ENCODE data around the gene DHDH.
"Not testable (repeated sequence)": the region's sequence is repeated elsewhere in the genome, so short reads cannot be mapped to it uniquely, and the experiment has no call there.

Gene DHDH

DNA sequence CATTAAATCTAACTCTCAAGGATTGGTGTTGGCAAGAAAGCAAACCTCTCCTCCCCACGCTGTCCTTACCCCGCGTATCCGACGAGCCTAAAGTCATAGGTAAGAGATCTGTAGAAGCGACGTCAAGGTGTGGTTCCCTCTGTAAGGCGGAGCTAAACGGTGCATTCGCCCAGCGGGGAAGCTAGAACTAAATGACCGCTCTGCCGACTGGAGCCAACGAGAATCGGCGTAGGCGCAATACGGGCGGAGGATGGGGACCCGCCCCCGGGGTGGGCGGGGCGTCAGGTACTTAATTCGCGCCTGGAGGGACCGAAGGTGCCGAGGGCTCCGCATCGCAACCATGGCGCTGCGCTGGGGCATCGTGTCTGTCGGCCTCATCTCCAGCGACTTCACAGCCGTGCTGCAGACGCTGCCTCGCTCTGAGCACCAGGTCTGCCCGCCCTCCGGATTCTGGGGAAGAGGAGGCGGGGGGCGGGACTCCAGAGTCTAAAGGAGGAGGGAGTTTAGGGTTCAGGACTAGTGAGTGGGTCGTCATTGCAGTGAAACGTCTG, at the start of gene DHDH:
Gene DHDH (plus strand): TSS at position 318 of the 551 bp plus-strand sequence. CDS start 23 bp downstream, at position 341.
- H3K9me3 Mint-ChIP-seq = peaks cover 4% of the 10 kb centered on the region
- H3K27me3 Mint-ChIP-seq (ENCODE audit: low read depth, poor library complexity) = peaks cover 42% of the 10 kb centered on the region
- TF ChIP-seq CTCF (IDR thresholded peaks at IDR 0.05) = no peak
- peak; percentile 92 for DNase-seq
- H3K36me3 Mint-ChIP-seq (ENCODE audit: low read depth) = no peaks in the 10 kb centered on the region
- peak within 1 kb of the TSS; percentile 92 for H3K4me3 Mint-ChIP-seq
- H3K4me1 Mint-ChIP-seq = peaks cover 22% of the 10 kb centered on the region
- no peak within 1 kb of the TSS for H3K27ac Mint-ChIP-seq

DNA sequence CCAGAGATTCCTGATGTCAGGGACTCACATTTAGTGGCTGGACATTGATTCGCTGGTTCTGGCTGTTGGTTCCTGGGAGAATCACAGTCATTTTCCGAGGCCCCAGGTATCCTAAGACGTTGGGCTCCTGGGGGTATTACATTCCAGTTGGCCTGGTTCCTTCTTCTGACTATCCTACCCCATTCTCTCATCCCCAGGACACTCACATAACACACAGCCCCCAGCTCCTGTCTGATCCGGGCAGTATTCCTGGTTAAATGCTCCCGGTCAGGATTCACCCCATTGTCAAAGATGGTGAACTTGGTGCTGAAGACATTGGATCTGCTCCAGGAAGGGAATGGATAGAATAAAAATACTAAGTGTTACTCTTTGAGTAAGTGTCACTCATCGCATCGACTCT, 49.8 kb upstream of the DHDH start:
- DNase-seq = no peak
- Mint-ChIP-seq H3K9me3 (peaks cover 22% of the 10 kb centered on the region), H3K27ac (no peak overlapping the region), H3K4me1 (no peaks in the 10 kb centered on the region), H3K4me3 (no peak overlapping the region), H3K27me3 (ENCODE audit: low read depth, poor library complexity) (peaks cover 17% of the 10 kb centered on the region), H3K36me3 (ENCODE audit: low read depth) (peaks cover under 1% of the 10 kb centered on the region)
- TF ChIP-seq CTCF (IDR thresholded peaks at IDR 0.05) = no peak

GRCh38 chr19:48887861-48888612, 45.5 kb upstream of the DHDH start:
- Mint-ChIP-seq H3K36me3 (ENCODE audit: low read depth) (no peaks in the 10 kb centered on the region), H3K9me3 (peaks cover 11% of the 10 kb centered on the region), H3K4me1 (peaks cover 6% of the 10 kb centered on the region), H3K27ac (no peak overlapping the region), H3K27me3 (ENCODE audit: low read depth, poor library complexity) (peaks cover 7% of the 10 kb centered on the region), H3K4me3 (no peak overlapping the region)
- no peak for DNase-seq
- TF ChIP-seq CTCF (IDR thresholded peaks at IDR 0.05) = no peak

GRCh38 chr19:48889496-48889895, 44.0 kb upstream of the DHDH start:
- H3K4me3 Mint-ChIP-seq, H3K27ac Mint-ChIP-seq: not testable (repeated sequence)

DNA sequence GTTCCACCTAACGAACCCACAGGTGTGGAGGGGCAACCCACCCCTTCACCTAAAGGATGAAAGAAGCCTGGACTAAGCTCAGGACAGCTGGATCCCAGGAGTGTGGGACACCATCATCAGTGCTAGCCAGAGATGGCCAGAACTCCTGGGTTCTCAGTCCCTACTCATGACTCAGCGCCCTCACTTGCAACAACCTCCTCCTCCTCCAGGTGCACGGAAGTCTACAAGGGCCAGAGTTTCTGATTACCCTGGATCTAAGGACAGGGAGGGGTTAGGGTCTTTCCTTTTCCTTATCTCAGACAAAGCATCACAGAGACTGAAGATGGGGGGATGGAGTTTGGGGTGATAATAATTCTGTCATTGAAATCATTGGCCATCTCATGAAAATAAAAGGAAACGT, 42.9 kb upstream of the DHDH start:
- no peak overlapping the region for H3K27ac Mint-ChIP-seq

More at GRCh38 chr19:48889496-48889895, 44.0 kb upstream of the DHDH start:
- not testable (repeated sequence) for H3K36me3 Mint-ChIP-seq (ENCODE audit: low read depth); H3K9me3 Mint-ChIP-seq; DNase-seq; H3K4me1 Mint-ChIP-seq; H3K27me3 Mint-ChIP-seq (ENCODE audit: low read depth, poor library complexity)

GRCh38 chr19:48895226-48895625, 38.3 kb upstream of the DHDH start:
- H3K27ac Mint-ChIP-seq = no peak overlapping the region
- peak overlapping the region; percentile 39 for H3K4me3 Mint-ChIP-seq
- H3K27me3 Mint-ChIP-seq (ENCODE audit: low read depth, poor library complexity) = peaks cover 3% of the 10 kb centered on the region
- no peak for TF ChIP-seq CTCF (IDR thresholded peaks at IDR 0.05)
- DNase-seq = no peak
- H3K36me3 Mint-ChIP-seq (ENCODE audit: low read depth) = no peaks in the 10 kb centered on the region
- H3K9me3 Mint-ChIP-seq = no peaks in the 10 kb centered on the region
- H3K4me1 Mint-ChIP-seq = peaks cover 40% of the 10 kb centered on the region

More for the DNA sequence above, 42.9 kb upstream of the DHDH start:
- Mint-ChIP-seq H3K4me1 (peaks cover 10% of the 10 kb centered on the region), H3K36me3 (ENCODE audit: low read depth) (no peaks in the 10 kb centered on the region), H3K9me3 (no peaks in the 10 kb centered on the region), H3K4me3 (no peak overlapping the region), H3K27me3 (ENCODE audit: low read depth, poor library complexity) (peaks cover 7% of the 10 kb centered on the region)
- DNase-seq = no peak
- TF ChIP-seq CTCF (IDR thresholded peaks at IDR 0.05) = no peak
